ENCODE results near the gene TARBP1. TPM values are rescaled to one million over a fixed set of nuclear protein-coding genes. Genes with fewer than 3 reads are reported as not detected.
"Not testable (repeated sequence)": the region's sequence is repeated elsewhere in the genome, so short reads cannot be mapped to it uniquely, and the experiment has no call there.

TARBP1 gene
- total RNA-seq, 2 experiments from 2014 or later, result 40.2 to 41.6 TPM

GRCh38 chr1:234397732-234398131, 81.2 kb downstream of the TARBP1 start:
- H3K27me3 Mint-ChIP-seq (ENCODE audit: low read depth), result no peaks in the 10 kb centered on the region
- no peak overlapping the region for H3K4me3 Mint-ChIP-seq
- no peak for DNase-seq
- CTCF ChIA-PET, result interaction anchor here (0.6 to 2.5 kb wide), 8 partner anchors 9 to 1367 kb away, joined by 3 to 7 read pairs (median 4); no protein-coding TSS in a partner anchor
- intact Hi-C loops (cut with micrococcal nuclease), result loop anchor here (1.0 to 2.0 kb wide), 4 partner anchors 24 to 613 kb away; partner anchors contain the start of genes COA6 and TARBP1
- peaks cover 50% of the 10 kb centered on the region for H3K4me1 Mint-ChIP-seq (ENCODE audit: low read depth)
- H3K27ac Mint-ChIP-seq, result peak overlapping the region; percentile 17
- peaks cover 15% of the 10 kb centered on the region for H3K36me3 Mint-ChIP-seq (ENCODE audit: low read depth)
- H3K9me3 Mint-ChIP-seq, result no peaks in the 10 kb centered on the region

- no peak overlapping the region for H3K4me3 Mint-ChIP-seq
- peaks cover 43% of the 10 kb centered on the region for H3K4me1 Mint-ChIP-seq (ENCODE audit: low read depth)
- peaks cover 17% of the 10 kb centered on the region for H3K36me3 Mint-ChIP-seq (ENCODE audit: low read depth)
- intact Hi-C loops (cut with micrococcal nuclease), result no loop called here
- DNase-seq, result no peak
- CTCF ChIA-PET, result no interaction called here
- H3K9me3 Mint-ChIP-seq, result no peaks in the 10 kb centered on the region
- peak overlapping the region; percentile 67 for H3K27ac Mint-ChIP-seq
- H3K27me3 Mint-ChIP-seq (ENCODE audit: low read depth), result no peaks in the 10 kb centered on the region
Measured at GRCh38 chr1:234396871-234397270, 82.1 kb downstream of the TARBP1 start.

DNA sequence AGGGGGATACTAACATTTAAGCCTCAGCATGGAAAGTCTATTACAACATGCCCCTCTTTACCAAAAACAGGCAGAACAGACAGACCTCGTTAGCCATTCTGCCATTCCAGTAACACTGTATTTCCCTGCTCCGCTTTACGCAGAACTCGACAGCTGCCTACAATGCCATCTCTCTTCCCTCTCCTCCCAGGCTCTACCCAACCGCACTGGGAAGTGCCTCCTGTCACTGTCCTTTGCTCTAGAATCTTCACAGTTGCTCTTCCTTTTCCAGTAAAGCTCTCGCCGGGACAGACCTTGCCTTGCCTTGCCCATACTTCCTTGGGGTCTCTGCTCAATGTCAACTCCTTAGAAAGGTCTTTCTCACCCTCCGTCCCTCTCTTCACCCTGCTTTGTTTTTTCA, 82.9 kb downstream of the TARBP1 start:
- peak overlapping the region; percentile 67 for H3K27ac Mint-ChIP-seq
- CTCF ChIA-PET, result interaction anchor here (1.5 kb wide), 1 partner anchor 12 kb away, joined by 4 read pairs; no protein-coding TSS in a partner anchor

DNA sequence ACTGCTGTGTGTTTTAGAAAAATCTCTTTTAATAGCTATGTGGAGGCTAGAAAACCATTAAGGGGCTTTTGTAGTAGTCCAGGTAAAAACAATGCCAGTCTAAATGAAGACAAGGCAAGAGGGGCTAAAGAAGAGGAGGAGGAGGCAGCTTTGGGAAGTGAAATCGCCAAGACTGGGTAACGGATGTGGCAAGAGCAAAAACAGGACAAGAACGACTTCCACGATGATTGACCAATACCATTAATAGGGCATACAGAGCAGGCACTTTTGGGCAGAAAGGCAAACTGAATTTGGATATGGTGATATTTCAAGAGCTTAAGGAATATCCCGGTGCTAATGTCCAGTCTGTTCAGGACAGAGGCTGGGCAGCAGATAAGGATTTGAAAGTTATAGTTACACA, 83.7 kb downstream of the TARBP1 start:
- H3K27ac Mint-ChIP-seq, result no peak overlapping the region
- no peaks in the 10 kb centered on the region for H3K27me3 Mint-ChIP-seq (ENCODE audit: low read depth)
- peaks cover 29% of the 10 kb centered on the region for H3K4me1 Mint-ChIP-seq (ENCODE audit: low read depth)
- peaks cover 22% of the 10 kb centered on the region for H3K36me3 Mint-ChIP-seq (ENCODE audit: low read depth)
- no peak overlapping the region for H3K4me3 Mint-ChIP-seq
- CTCF ChIA-PET, result interaction anchor here (1.5 kb wide), 1 partner anchor 11 kb away, joined by 4 read pairs; no protein-coding TSS in a partner anchor
- DNase-seq, result no peak
- no peaks in the 10 kb centered on the region for H3K9me3 Mint-ChIP-seq
- intact Hi-C loops (cut with micrococcal nuclease), result no loop called here

More for the DNA sequence above, 82.9 kb downstream of the TARBP1 start:
- H3K4me1 Mint-ChIP-seq (ENCODE audit: low read depth), result peaks cover 36% of the 10 kb centered on the region
- DNase-seq, result no peak
- H3K27me3 Mint-ChIP-seq (ENCODE audit: low read depth), result no peaks in the 10 kb centered on the region
- H3K4me3 Mint-ChIP-seq, result no peak overlapping the region
- H3K36me3 Mint-ChIP-seq (ENCODE audit: low read depth), result peaks cover 19% of the 10 kb centered on the region
- no peaks in the 10 kb centered on the region for H3K9me3 Mint-ChIP-seq
- intact Hi-C loops (cut with micrococcal nuclease), result no loop called here

DNA sequence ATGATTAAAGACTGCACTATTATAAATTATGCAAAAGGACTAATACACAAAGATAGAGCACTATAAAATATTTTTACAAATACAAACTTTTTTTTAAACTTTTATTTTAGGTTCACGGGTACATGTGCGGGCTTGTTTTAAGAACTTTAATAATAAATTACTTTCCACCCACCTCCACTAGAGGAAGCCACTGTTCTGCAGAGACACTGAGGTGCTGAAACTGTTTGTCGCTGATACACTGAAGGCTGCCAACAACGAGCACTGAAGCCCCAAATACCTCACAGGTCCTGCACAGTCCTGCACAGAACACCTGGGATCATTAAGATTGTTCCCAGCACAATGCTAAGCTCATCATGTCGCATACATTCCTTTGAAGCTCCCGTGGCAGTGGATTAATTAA, 85.8 kb downstream of the TARBP1 start:
- DNase-seq, result peak; percentile 26
- CTCF ChIA-PET, result interaction anchor here (0.7 to 1.4 kb wide), 7 partner anchors 11 to 83 kb away, joined by 3 to 5 read pairs (median 5); no protein-coding TSS in a partner anchor

DNA sequence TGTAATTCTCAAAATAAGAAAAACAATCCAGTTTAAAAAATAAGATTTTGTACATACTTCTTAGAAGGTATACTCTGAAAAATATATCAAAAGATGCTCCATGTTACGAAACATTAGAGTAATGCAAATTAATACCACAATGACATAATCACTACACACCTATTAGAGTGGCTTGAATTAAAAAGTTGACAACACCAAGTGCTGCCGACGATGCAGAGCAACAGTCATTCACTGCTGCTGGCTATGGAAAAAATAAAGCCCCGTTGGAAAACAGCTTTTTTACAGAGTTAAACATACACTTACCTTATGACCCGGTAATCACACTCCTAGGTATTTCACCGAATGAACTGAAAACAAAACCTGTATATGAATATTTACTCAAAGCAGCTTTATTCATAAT, 90.9 kb downstream of the TARBP1 start:
- no peak overlapping the region for H3K4me3 Mint-ChIP-seq
- H3K4me1 Mint-ChIP-seq (ENCODE audit: low read depth), result peaks cover 8% of the 10 kb centered on the region
- no peaks in the 10 kb centered on the region for H3K9me3 Mint-ChIP-seq
- no peak for DNase-seq
- CTCF ChIA-PET, result interaction anchor here (0.9 to 1.2 kb wide), 2 partner anchors 12 to 15 kb away, joined by 3 to 6 read pairs; partner anchors contain the start of gene COA6
- peaks cover 8% of the 10 kb centered on the region for H3K36me3 Mint-ChIP-seq (ENCODE audit: low read depth)
- no peak overlapping the region for H3K27ac Mint-ChIP-seq
- intact Hi-C loops (cut with micrococcal nuclease), result no loop called here
- no peaks in the 10 kb centered on the region for H3K27me3 Mint-ChIP-seq (ENCODE audit: low read depth)

More for the DNA sequence above, 85.8 kb downstream of the TARBP1 start:
- intact Hi-C loops (cut with micrococcal nuclease), result loop anchor here (1.0 kb wide), 2 partner anchors 16 to 690 kb away; no protein-coding TSS in a partner anchor
- Mint-ChIP-seq H3K27ac (no peak overlapping the region), H3K36me3 (ENCODE audit: low read depth) (peaks cover 18% of the 10 kb centered on the region), H3K9me3 (no peaks in the 10 kb centered on the region), H3K4me3 (no peak overlapping the region), H3K27me3 (ENCODE audit: low read depth) (no peaks in the 10 kb centered on the region), H3K4me1 (ENCODE audit: low read depth) (peaks cover 13% of the 10 kb centered on the region)

DNA sequence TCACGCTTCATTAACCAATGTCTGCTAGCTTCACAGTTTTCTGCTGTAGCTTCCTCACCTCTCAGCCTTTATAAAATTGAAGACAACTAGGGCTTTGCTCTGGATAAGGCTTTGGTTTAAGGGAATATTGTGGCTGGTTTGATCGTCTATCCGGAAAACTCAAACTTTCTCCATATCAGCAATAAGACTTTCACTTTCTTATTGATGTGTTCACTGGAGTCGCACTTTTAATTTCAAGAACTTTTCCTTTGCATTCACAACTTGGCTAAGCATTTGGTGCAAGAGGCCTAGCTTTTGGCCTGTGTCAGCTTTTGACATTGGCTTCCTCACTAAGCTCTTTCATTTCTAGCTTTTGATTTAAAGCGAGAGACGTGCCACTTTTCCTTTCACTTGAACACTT, 92.9 kb downstream of the TARBP1 start:
- no peaks in the 10 kb centered on the region for H3K27me3 Mint-ChIP-seq (ENCODE audit: low read depth)
- H3K9me3 Mint-ChIP-seq, result no peaks in the 10 kb centered on the region
- H3K4me1 Mint-ChIP-seq (ENCODE audit: low read depth), result peaks cover 11% of the 10 kb centered on the region
- H3K4me3 Mint-ChIP-seq, result no peak overlapping the region
- DNase-seq, result no peak
- no peak overlapping the region for H3K27ac Mint-ChIP-seq
- CTCF ChIA-PET, result interaction anchor here (0.6 to 1.8 kb wide), 7 partner anchors 13 to 234 kb away, joined by 3 to 8 read pairs (median 3); partner anchors contain the start of gene COA6
- intact Hi-C loops (cut with micrococcal nuclease), result no loop called here
- peaks cover 9% of the 10 kb centered on the region for H3K36me3 Mint-ChIP-seq (ENCODE audit: low read depth)

DNA sequence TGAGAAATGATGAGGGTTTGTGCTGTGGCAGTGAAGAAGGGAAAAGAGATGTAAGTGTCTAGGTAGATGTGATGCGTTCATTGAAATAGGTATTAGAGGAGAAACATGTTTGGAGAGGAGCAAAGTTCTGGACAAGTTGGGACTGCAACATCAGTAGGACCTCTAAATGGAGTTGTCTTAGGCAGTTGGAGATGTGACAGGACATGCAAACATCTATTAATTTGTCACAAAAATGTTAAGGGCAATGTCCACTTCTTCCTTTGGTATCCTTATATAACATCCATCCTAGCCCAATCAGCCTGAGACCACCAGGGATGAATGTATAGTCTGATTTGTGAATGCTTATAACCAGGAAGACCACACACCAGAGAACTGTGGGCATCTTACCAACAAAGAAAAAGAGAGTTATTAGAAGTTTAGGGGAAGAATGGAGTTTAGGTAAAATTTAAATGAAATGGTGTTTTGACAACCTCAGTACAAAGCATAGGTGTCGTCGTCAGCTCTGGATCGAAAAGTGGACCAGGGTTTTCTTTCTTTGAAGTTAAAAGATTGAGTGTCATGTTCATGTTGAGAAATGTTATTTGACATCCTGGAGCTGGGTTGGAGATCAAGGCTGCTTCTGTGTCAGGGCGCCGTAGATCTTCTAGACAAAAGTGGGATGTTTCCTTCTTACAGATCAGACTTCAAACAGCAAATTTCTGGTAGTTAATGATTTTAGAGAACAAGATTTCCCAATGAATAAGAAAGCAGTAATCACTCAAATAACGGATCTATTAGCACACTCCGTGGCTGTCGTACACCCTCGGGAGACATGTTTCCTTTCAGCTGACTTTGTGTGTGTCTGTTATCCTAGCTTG, 97.1 kb downstream of the TARBP1 start:
- Mint-ChIP-seq H3K4me3 (no peak overlapping the region), H3K36me3 (ENCODE audit: low read depth) (peaks cover 33% of the 10 kb centered on the region), H3K4me1 (ENCODE audit: low read depth) (peaks cover 27% of the 10 kb centered on the region), H3K27me3 (ENCODE audit: low read depth) (no peaks in the 10 kb centered on the region), H3K27ac (peak overlapping the region; percentile 48), H3K9me3 (peaks cover 1% of the 10 kb centered on the region)
- CTCF ChIA-PET, result interaction anchor here (0.5 to 0.6 kb wide), 2 partner anchors 60 to 65 kb away, joined by 3 read pairs; no protein-coding TSS in a partner anchor
- intact Hi-C loops (cut with micrococcal nuclease), result no loop called here
- DNase-seq, result no peak

DNA sequence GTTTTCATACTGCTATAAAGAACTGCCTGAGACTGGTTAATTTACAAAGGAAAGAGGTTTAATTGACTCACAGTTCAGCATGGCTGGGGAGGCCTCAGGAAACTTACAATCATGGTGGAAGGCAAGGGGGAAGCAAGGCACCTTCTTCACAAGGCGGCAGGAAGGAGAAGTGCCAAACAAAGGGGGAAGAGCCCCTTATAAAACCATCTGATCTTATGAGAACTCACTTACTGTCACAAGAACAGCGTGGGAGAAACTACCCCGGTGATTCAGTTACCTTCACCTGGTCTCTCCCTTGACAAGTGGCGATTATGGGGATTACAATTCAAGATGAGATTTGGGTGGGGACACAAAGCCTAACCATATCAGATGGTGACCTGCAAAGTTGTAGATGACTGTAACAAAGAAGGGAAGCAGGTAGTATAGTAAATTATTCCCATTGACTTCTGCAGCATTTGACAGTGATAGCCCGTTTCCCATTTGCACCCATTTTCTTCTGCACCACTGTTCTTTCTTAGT, 99.3 kb downstream of the TARBP1 start:
- H3K27me3 Mint-ChIP-seq (ENCODE audit: low read depth); CTCF ChIA-PET; H3K4me3 Mint-ChIP-seq; H3K9me3 Mint-ChIP-seq; H3K27ac Mint-ChIP-seq; DNase-seq: not testable (repeated sequence)
- H3K4me1 Mint-ChIP-seq (ENCODE audit: low read depth), result peaks cover 36% of the 10 kb centered on the region
- intact Hi-C loops (cut with micrococcal nuclease), result loop anchor here (10.0 kb wide), 1 partner anchor 225 kb away; no protein-coding TSS in a partner anchor
- H3K36me3 Mint-ChIP-seq (ENCODE audit: low read depth), result peaks cover 51% of the 10 kb centered on the region

DNA sequence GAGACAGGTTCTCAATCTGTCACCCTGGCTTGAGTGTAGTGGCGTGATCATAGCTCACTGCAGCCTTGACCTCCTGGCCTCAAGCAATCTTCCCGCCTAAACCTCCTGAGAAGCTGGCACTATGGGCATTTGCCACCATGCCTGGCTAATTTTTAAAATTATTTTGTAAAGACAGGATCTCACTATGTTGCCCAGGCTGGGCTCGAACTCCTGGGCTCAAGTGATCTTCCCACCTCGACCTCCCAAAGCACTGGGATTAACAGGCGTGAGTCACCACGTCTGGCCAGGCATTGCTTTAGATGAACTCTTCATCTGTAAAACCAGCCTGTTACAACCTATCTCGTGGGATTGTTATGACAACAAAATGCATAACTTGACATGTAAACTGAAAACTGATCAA, 103.3 kb downstream of the TARBP1 start:
- Mint-ChIP-seq H3K27ac (no peak overlapping the region), H3K9me3 (peaks cover 1% of the 10 kb centered on the region), H3K36me3 (ENCODE audit: low read depth) (peaks cover 51% of the 10 kb centered on the region), H3K27me3 (ENCODE audit: low read depth) (no peaks in the 10 kb centered on the region), H3K4me1 (ENCODE audit: low read depth) (peaks cover 50% of the 10 kb centered on the region), H3K4me3 (no peak overlapping the region)
- CTCF ChIA-PET, result interaction anchor here (2.0 to 2.7 kb wide), 2 partner anchors 12 to 33 kb away, joined by 6 to 10 read pairs; no protein-coding TSS in a partner anchor
- intact Hi-C loops (cut with micrococcal nuclease), result loop anchor here (10.0 kb wide), 1 partner anchor 229 kb away; no protein-coding TSS in a partner anchor
- DNase-seq, result no peak

GRCh38 chr1:234373959-234374254, 105.1 kb downstream of the TARBP1 start:
- no peak for DNase-seq
- CTCF ChIA-PET, result interaction anchor here (1.0 to 2.0 kb wide), 6 partner anchors 12 to 64 kb away, joined by 3 to 10 read pairs (median 6); no protein-coding TSS in a partner anchor
- peaks cover 37% of the 10 kb centered on the region for H3K36me3 Mint-ChIP-seq (ENCODE audit: low read depth)
- H3K27ac Mint-ChIP-seq, result peak overlapping the region; percentile 98
- H3K9me3 Mint-ChIP-seq, result no peaks in the 10 kb centered on the region
- intact Hi-C loops (cut with micrococcal nuclease), result loop anchor here (1.0 to 10.0 kb wide), 8 partner anchors 18 to 954 kb away; partner anchors contain the start of genes ARID4B, GGPS1 and TARBP1
- peak overlapping the region; percentile 96 for H3K4me3 Mint-ChIP-seq
- H3K4me1 Mint-ChIP-seq (ENCODE audit: low read depth), result peaks cover 50% of the 10 kb centered on the region
- no peaks in the 10 kb centered on the region for H3K27me3 Mint-ChIP-seq (ENCODE audit: low read depth)

All from activated naive CD4-positive, alpha-beta T cell treated with anti-CD3 and anti-CD28 coated beads for 36 hours (primary cell).